ENCODE measurements around the gene COL1A1. TPM values are rescaled to one million over a fixed set of nuclear protein-coding genes. Genes with fewer than 3 reads are reported as not detected.

The COL1A1 gene
- polyA plus RNA-seq, 1 donor (not counting 4 experiments of a cell fraction or from before 2014, with no cell fraction given) = 0.55 TPM

GRCh38 chr17:50198026-50198669, 3.3 kb downstream of the COL1A1 start:
- no peak overlapping the region for H3K27ac ChIP-seq (ENCODE audit: control insufficient read depth, insufficient read depth, low read length)
- peaks cover 27% of the 10 kb centered on the region for H3K27me3 ChIP-seq (ENCODE audit: control insufficient read depth, extremely low read depth, insufficient read depth, low read length)
- no peaks in the 10 kb centered on the region for H3K9me1 ChIP-seq (ENCODE audit: control insufficient read depth, extremely low read depth, insufficient read depth, low read length)
- DNase-seq (ENCODE audit: low read depth, low spot score) = no peak
- FAIRE-seq = peak; percentile 82
- TF ChIP-seq, protein P1, sequence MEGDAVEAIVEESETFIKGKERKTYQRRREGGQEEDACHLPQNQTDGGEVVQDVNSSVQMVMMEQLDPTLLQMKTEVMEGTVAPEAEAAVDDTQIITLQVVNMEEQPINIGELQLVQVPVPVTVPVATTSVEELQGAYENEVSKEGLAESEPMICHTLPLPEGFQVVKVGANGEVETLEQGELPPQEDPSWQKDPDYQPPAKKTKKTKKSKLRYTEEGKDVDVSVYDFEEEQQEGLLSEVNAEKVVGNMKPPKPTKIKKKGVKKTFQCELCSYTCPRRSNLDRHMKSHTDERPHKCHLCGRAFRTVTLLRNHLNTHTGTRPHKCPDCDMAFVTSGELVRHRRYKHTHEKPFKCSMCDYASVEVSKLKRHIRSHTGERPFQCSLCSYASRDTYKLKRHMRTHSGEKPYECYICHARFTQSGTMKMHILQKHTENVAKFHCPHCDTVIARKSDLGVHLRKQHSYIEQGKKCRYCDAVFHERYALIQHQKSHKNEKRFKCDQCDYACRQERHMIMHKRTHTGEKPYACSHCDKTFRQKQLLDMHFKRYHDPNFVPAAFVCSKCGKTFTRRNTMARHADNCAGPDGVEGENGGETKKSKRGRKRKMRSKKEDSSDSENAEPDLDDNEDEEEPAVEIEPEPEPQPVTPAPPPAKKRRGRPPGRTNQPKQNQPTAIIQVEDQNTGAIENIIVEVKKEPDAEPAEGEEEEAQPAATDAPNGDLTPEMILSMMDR (optimal IDR thresholded peaks at IDR 0.05 in 1 of 3, IDR thresholded peaks at IDR 0.05 in 1 of 3, conservative IDR thresholded peaks at IDR 0.05 in 1 of 3; ENCODE audit: extremely low read depth in 1 of 3, insufficient read depth in 2 of 3, low read length in 3 of 3) = peak; percentile 82 to 84 (median 83)
- TF ChIP-seq EZH2 (IDR thresholded peaks at IDR 0.05; ENCODE audit: low read length) = no peak
- H3K79me2 ChIP-seq (ENCODE audit: control insufficient read depth, insufficient read depth, low read length) = no peaks in the 10 kb centered on the region
- dilution Hi-C loops (cut with MboI; ENCODE audit: extremely low pct_ligation_motif_present, low sequenced_read_pairs) = no loop called here
- H3K9ac ChIP-seq (ENCODE audit: control insufficient read depth, extremely low read depth, insufficient read depth, low read length) = no peak overlapping the region
- H2AFZ ChIP-seq (ENCODE audit: control insufficient read depth, low read length) = no peak overlapping the region
- H3K4me2 ChIP-seq (ENCODE audit: control insufficient read depth, extremely low read depth, insufficient read depth, low read depth, low read length) = no peak overlapping the region
- no peaks in the 10 kb centered on the region for H3K9me3 ChIP-seq (ENCODE audit: control insufficient read depth, low read depth, low read length)
- H3K4me1 ChIP-seq (ENCODE audit: control insufficient read depth, extremely low read depth, insufficient read depth, low read length) = peaks cover 12% of the 10 kb centered on the region
- H3K4me3 ChIP-seq (ENCODE audit: control insufficient read depth in 2 of 3, extremely low read depth in 1 of 3, insufficient read depth in 2 of 3, low read depth in 1 of 3, low read length in 3 of 3) = no peak overlapping the region
- H4K20me1 ChIP-seq (ENCODE audit: control insufficient read depth, extremely low read depth, insufficient read depth, low read length) = no peaks in the 10 kb centered on the region
- H3K36me3 ChIP-seq (ENCODE audit: control insufficient read depth in 2 of 2, extremely low read depth in 1 of 2, insufficient read depth in 2 of 2, low read length in 2 of 2) = no peaks in the 10 kb centered on the region

DNA sequence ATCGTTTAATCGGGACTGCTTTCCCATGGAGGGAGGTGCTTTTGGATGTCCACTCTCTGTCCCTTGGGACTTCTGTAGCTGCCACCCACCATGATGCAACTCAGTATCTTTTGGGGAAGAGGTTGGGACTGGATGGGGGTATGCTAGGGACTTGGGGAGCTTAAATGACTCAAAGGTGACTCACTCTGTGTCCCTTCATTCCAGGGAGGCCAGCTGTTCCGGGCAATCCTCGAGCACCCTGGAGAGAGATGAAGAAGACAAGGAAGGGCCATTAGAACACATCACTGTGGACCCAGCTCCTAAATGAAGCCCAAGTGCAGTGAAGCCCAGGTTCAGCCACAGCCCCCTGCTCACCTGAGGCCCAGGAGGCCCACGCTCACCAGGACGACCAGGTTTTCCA, 4.6 kb downstream of the COL1A1 start:
- H4K20me1 ChIP-seq (ENCODE audit: control insufficient read depth, extremely low read depth, insufficient read depth, low read length) = no peaks in the 10 kb centered on the region
- FAIRE-seq = no peak
- TF ChIP-seq EZH2 (IDR thresholded peaks at IDR 0.05; ENCODE audit: low read length) = no peak
- TF ChIP-seq, protein P1 (optimal IDR thresholded peaks at IDR 0.05 in 1 of 3, IDR thresholded peaks at IDR 0.05 in 1 of 3, conservative IDR thresholded peaks at IDR 0.05 in 1 of 3; ENCODE audit: extremely low read depth in 1 of 3, insufficient read depth in 2 of 3, low read length in 3 of 3) = no peak

More for the DNA sequence above, 4.6 kb downstream of the COL1A1 start:
- Histone ChIP-seq H3K4me3 (ENCODE audit: control insufficient read depth in 2 of 3, extremely low read depth in 1 of 3, insufficient read depth in 2 of 3, low read depth in 1 of 3, low read length in 3 of 3) (no peak overlapping the region), H3K27me3 (ENCODE audit: control insufficient read depth, extremely low read depth, insufficient read depth, low read length) (peaks cover 15% of the 10 kb centered on the region), H3K27ac (ENCODE audit: control insufficient read depth, insufficient read depth, low read length) (no peak overlapping the region), H3K9me3 (ENCODE audit: control insufficient read depth, low read depth, low read length) (no peaks in the 10 kb centered on the region), H2AFZ (ENCODE audit: control insufficient read depth, low read length) (no peak overlapping the region), H3K36me3 (ENCODE audit: control insufficient read depth in 2 of 2, extremely low read depth in 1 of 2, insufficient read depth in 2 of 2, low read length in 2 of 2) (peaks cover 0 to 4% of the 10 kb centered on the region in 2 experiments), H3K4me1 (ENCODE audit: control insufficient read depth, extremely low read depth, insufficient read depth, low read length) (peaks cover 12% of the 10 kb centered on the region), H3K9me1 (ENCODE audit: control insufficient read depth, extremely low read depth, insufficient read depth, low read length) (no peaks in the 10 kb centered on the region), H3K9ac (ENCODE audit: control insufficient read depth, extremely low read depth, insufficient read depth, low read length) (no peak overlapping the region), H3K79me2 (ENCODE audit: control insufficient read depth, insufficient read depth, low read length) (no peaks in the 10 kb centered on the region), H3K4me2 (ENCODE audit: control insufficient read depth, extremely low read depth, insufficient read depth, low read depth, low read length) (no peak overlapping the region)
- DNase-seq (ENCODE audit: low read depth, low spot score) = no peak
- dilution Hi-C loops (cut with MboI; ENCODE audit: extremely low pct_ligation_motif_present, low sequenced_read_pairs) = no loop called here

All from keratinocyte (primary cell).